Activated CD4-positive, alpha-beta T cell treated with anti-CD3 and anti-CD28 coated beads for 24 hours (primary cell): ENCODE measurements around the gene STIL.

Experiments
- DNase-seq, 2 donors: peaks; one replicate each; pipeline ENCODE4 v3.0.0-alpha.2; 2020; ENCODE audit warnings: low read depth in 2 of 2

The STIL gene

GRCh38 chr1:47235241-47235681 lies 78.7 kb downstream of the STIL start:
- no peak for DNase-seq

- DNase-seq = no peak
Observed at GRCh38 chr1:47233186-47233585, 80.8 kb downstream of the STIL start.

- DNase-seq = no peak
Observed at GRCh38 chr1:47232187-47232874, 81.6 kb downstream of the STIL start, which contains the start of gene TAL1. TAL1 (minus strand) TSS chr1:47232225; CDS start chr1:47225888, 6,337 bp downstream.

GRCh38 chr1:47231301-47232186 lies 82.4 kb downstream of the STIL start:
- DNase-seq = no peak

- DNase-seq = no peak
Observed at GRCh38 chr1:47230692-47231300, 83.2 kb downstream of the STIL start.

GRCh38 chr1:47229886-47230691 lies 83.9 kb downstream of the STIL start:
- DNase-seq = no peak

GRCh38 chr1:47229031-47229885 lies 84.7 kb downstream of the STIL start:
- DNase-seq = no peak

- DNase-seq = no peak
Observed at GRCh38 chr1:47228644-47229030, 85.3 kb downstream of the STIL start.

- no peak for DNase-seq
Observed at GRCh38 chr1:47227341-47228232, 86.4 kb downstream of the STIL start.

- no peak for DNase-seq
Observed at GRCh38 chr1:47226839-47227215, 87.1 kb downstream of the STIL start.

- DNase-seq = no peak
Observed at GRCh38 chr1:47226121-47226838, 87.7 kb downstream of the STIL start.

- DNase-seq = no peak
Observed at GRCh38 chr1:47225430-47226100, 88.4 kb downstream of the STIL start.

- no peak for DNase-seq
Observed at GRCh38 chr1:47224676-47225399, 89.1 kb downstream of the STIL start.

GRCh38 chr1:47223921-47224675 lies 89.8 kb downstream of the STIL start:
- DNase-seq = no peak

- DNase-seq = no peak
Observed at GRCh38 chr1:47223174-47223920, 90.6 kb downstream of the STIL start.

GRCh38 chr1:47222476-47222875 lies 91.5 kb downstream of the STIL start:
- DNase-seq = no peak
